Measurements from ENCODE around the gene PATL2.
"Not testable (repeated sequence)": the region's sequence is repeated elsewhere in the genome, so short reads cannot be mapped to it uniquely, and the experiment has no call there.

GRCh38 chr15:44689318-44689717, 21.8 kb downstream of the PATL2 start:
- not testable (repeated sequence) for TF ChIP-seq EZH2 (IDR thresholded peaks at IDR 0.05; ENCODE audit: borderline replicate concordance, low read length); CTCF (IDR thresholded peaks at IDR 0.05; ENCODE audit: low read length)
